GM23248 (cell line): Measurements from ENCODE around the gene CCDC146. TPM values are rescaled to one million over a fixed set of nuclear protein-coding genes. Genes with fewer than 3 reads are reported as not detected.
A peak's percentile ranks its signal among the peaks of the same experiment; 100 is the strongest.

Source experiments
- DNase-seq: peaks from one replicate; pipeline ENCODE4 v3.0.0-alpha.2; 2015
- H2AFZ ChIP-seq: fragments of 200-600 bp; sonication (generic); 2 replicates; pipeline ENCODE4 v1.6.1; 2016; ENCODE audit warnings: antibody characterized with exemption
- H3F3A ChIP-seq: fragments of 200-600 bp; sonication (generic); 2 replicates; pipeline ENCODE4 v1.6.1; 2016; ENCODE audit warnings: mild to moderate bottlenecking, antibody characterized with exemption, mixed run types; ENCODE audit not compliant: insufficient read depth
- H3K27ac ChIP-seq: fragments of 200-600 bp; sonication (generic); 2 replicates; pipeline ENCODE4 v1.5.1; 2016; ENCODE audit warnings: mild to moderate bottlenecking
- H3K27me3 ChIP-seq: fragments of 200-600 bp; sonication (generic); replicated peaks from 2 replicates; pipeline ENCODE4 v1.6.1; 2016; ENCODE audit warnings: mild to moderate bottlenecking; ENCODE audit not compliant: insufficient read depth
- H3K36me3 ChIP-seq: fragments of 200-600 bp; sonication (generic); 2 replicates; pipeline ENCODE4 v1.6.1; 2016; ENCODE audit warnings: low read depth, mild to moderate bottlenecking
- H3K4me1 ChIP-seq: fragments of 200-600 bp; sonication (generic); 2 replicates; pipeline ENCODE4 v1.6.1; 2016; ENCODE audit warnings: mild to moderate bottlenecking; ENCODE audit not compliant: insufficient read depth
- H3K4me2 ChIP-seq: fragments of 200-600 bp; sonication (generic); one replicate; pipeline ENCODE4 v1.6.1; 2016; ENCODE audit warnings: mild to moderate bottlenecking; ENCODE audit not compliant: unreplicated experiment
- H3K4me3 ChIP-seq: fragments of 200-600 bp; sonication (generic); 2 replicates; pipeline ENCODE4 v1.5.1; 2016; ENCODE audit warnings: mild to moderate bottlenecking
- H3K79me2 ChIP-seq: fragments of 200-600 bp; sonication (generic); 2 replicates; pipeline ENCODE4 v1.6.1; 2016; ENCODE audit warnings: mild to moderate bottlenecking; ENCODE audit not compliant: insufficient read depth
- H3K9ac ChIP-seq: fragments of 200-600 bp; sonication (generic); 2 replicates; pipeline ENCODE4 v1.6.1; 2016; ENCODE audit warnings: mild to moderate bottlenecking
- H3K9me2 ChIP-seq: fragments of 200-600 bp; sonication (generic); 2 replicates; pipeline ENCODE4 v1.6.1; 2016; ENCODE audit warnings: mixed run types, mild to moderate bottlenecking, moderate library complexity; ENCODE audit not compliant: insufficient read depth
- H3K9me3 ChIP-seq: fragments of 200-600 bp; sonication (generic); one replicate; pipeline ENCODE4 v1.6.1; 2017; ENCODE audit warnings: low read depth
- H4K20me1 ChIP-seq: fragments of 200-600 bp; sonication (generic); 2 replicates; pipeline ENCODE4 v1.6.0; 2016; ENCODE audit not compliant: insufficient read depth
- EZH2 ChIP-seq: fragments of 200-600 bp; sonication (generic); IDR thresholded peaks from 2 replicates; pipeline ENCODE4 v1.6.1; 2018; ENCODE audit warnings: antibody characterized with exemption, mild to moderate bottlenecking; ENCODE audit not compliant: insufficient read depth, poor library complexity, severe bottlenecking
- EZH2phosphoT487 ChIP-seq: fragments of 200-600 bp; sonication (generic); IDR thresholded peaks from 2 replicates; pipeline ENCODE4 v1.6.1; 2018; ENCODE audit warnings: antibody characterized with exemption, moderate library complexity, mild to moderate bottlenecking, low read depth; ENCODE audit not compliant: insufficient read depth
- WGBS, 2 experiments: methylation state at CpG; one replicate each; pipeline ENCODE4 v1.1.6; 2015 to 2017; ENCODE audit warnings: low lambda C conversion rate in 2 of 2, low coverage in 1 of 2; ENCODE audit errors: missing lambda C conversion rate in 2 of 2; 5-methylcytosine and 5-hydroxymethylcytosine counted together
- in situ Hi-C: fragments of 300-500 bp; cut with MboI; formaldehyde crosslinking; loops from 2 replicates; pipeline ENCODE4 v1.15.0; 2020
- polyA plus RNA-seq: library from polyadenylated mRNA; unstranded; fragments of >200 nt; fragmentation: Nextera tagmentation; extraction: Ambion mirVana; gene quantifications from 2 replicates; pipeline ENCODE4 v1.2.1, GENCODE V29; 2016
- total RNA-seq: library from RNA; depleted of rRNA; stranded (reverse); fragments of >200 nt; shearing (Covaris generic); gene quantifications from 2 replicates; pipeline ENCODE4 v1.2.3, GENCODE V29; 2014

Gene CCDC146
- total and polyA plus RNA-seq, 2 experiments from 2014 or later, result 0.32 to 0.78 TPM

- H3K4me2 ChIP-seq, result no peak overlapping the region
- 61 to 63% methylated on average over 4 of the region's 4 CpGs for WGBS, 2 experiments
Observed at GRCh38 chr7:77197141-77197540, 74.7 kb downstream of the CCDC146 start.

GRCh38 chr7:77199013-77199966 is 76.9 kb downstream of the CCDC146 start, which contains the start of gene FGL2:
TSS of gene FGL2 (minus strand) at chr7:77199819. CDS start at chr7:77199793, 26 bp downstream.
- DNase-seq, result peak; percentile 90
- Histone ChIP-seq H3F3A (no peaks in the 10 kb centered on the region), H3K27ac (no peak within 1 kb of the TSS), H3K79me2 (no peaks in the 10 kb centered on the region), H4K20me1 (no peaks in the 10 kb centered on the region), H3K4me2 (peak within 1 kb of the TSS; percentile 90), H3K27me3 (no peaks in the 10 kb centered on the region), H3K9ac (peak within 1 kb of the TSS; percentile 26), H3K36me3 (no peaks in the 10 kb centered on the region), H3K9me3 (no peaks in the 10 kb centered on the region), H3K4me1 (no peaks in the 10 kb centered on the region; the same call in none of the 2 replicates), H2AFZ (peak within 1 kb of the TSS; percentile 80), H3K4me3 (peak within 1 kb of the TSS; percentile 67), H3K9me2 (no peaks in the 10 kb centered on the region)
- no peak for TF ChIP-seq EZH2phosphoT487
- no peak for TF ChIP-seq EZH2
- 3 to 4% methylated on average over 15 of the region's 15 CpGs for WGBS, 2 experiments
- in situ Hi-C loops, result no loop called here

More at GRCh38 chr7:77197141-77197540, 74.7 kb downstream of the CCDC146 start:
- H4K20me1 ChIP-seq, result no peaks in the 10 kb centered on the region
- no peaks in the 10 kb centered on the region for H3K27me3 ChIP-seq
- no peak overlapping the region for H2AFZ ChIP-seq
- H3K4me3 ChIP-seq, result no peak overlapping the region
- no peaks in the 10 kb centered on the region for H3K9me2 ChIP-seq
- H3K9me3 ChIP-seq, result no peaks in the 10 kb centered on the region
- no peak for TF ChIP-seq EZH2phosphoT487
- no peak for TF ChIP-seq EZH2
- in situ Hi-C loops, result no loop called here
- no peak for DNase-seq
- no peaks in the 10 kb centered on the region for H3F3A ChIP-seq
- H3K9ac ChIP-seq, result no peak overlapping the region
- H3K79me2 ChIP-seq, result no peaks in the 10 kb centered on the region
- no peak overlapping the region for H3K27ac ChIP-seq
- no peaks in the 10 kb centered on the region; the same call in none of the 2 replicates for H3K4me1 ChIP-seq
- no peaks in the 10 kb centered on the region for H3K36me3 ChIP-seq

GRCh38 chr7:77200542-77200941 is 78.1 kb downstream of the CCDC146 start:
- H2AFZ ChIP-seq, result 0 out of 2 replicates have a peak overlapping the region, but pooled peaks have one; percentile 80
- H3K79me2 ChIP-seq, result no peaks in the 10 kb centered on the region
- in situ Hi-C loops, result no loop called here
- no peaks in the 10 kb centered on the region for H4K20me1 ChIP-seq
- no peaks in the 10 kb centered on the region for H3K9me2 ChIP-seq
- WGBS, 2 experiments, result 65 to 67% methylated on average over 2 of the region's 2 CpGs
- DNase-seq, result no peak
- no peaks in the 10 kb centered on the region for H3K27me3 ChIP-seq
- peaks cover 1% of the 10 kb centered on the region for H3K4me1 ChIP-seq
- no peak overlapping the region for H3K4me2 ChIP-seq
- H3F3A ChIP-seq, result no peaks in the 10 kb centered on the region
- H3K9me3 ChIP-seq, result no peaks in the 10 kb centered on the region
- TF ChIP-seq EZH2 (no peak), EZH2phosphoT487 (no peak)
- no peak overlapping the region for H3K4me3 ChIP-seq
- H3K27ac ChIP-seq, result no peak overlapping the region
- no peak overlapping the region for H3K9ac ChIP-seq
- H3K36me3 ChIP-seq, result no peaks in the 10 kb centered on the region

DNA sequence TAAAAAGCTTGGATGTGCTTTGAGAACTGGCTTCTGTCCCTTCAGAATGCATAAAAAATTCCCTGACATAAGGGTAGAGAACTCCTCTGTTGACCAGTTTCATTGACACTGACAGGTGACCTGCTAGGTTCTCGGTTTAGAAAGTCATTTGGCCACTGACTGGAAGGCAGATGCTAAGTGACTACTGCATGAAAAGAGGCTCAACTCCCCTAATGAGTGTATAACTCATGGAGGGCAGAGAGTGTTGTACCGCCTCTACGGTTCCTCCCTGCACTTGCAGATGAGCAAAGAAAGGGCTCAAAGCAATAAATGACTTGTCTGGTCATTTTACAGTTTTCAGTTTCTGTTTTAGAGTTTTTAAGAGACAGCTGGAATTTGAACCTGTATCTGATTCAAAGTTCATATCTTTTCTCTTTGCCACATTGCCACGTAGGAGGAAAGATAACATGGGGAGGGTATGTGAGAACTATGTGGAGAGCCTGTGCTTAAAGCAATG is 80.1 kb downstream of the CCDC146 start:
- in situ Hi-C loops, result no loop called here
- Histone ChIP-seq H3K36me3 (no peaks in the 10 kb centered on the region), H3K4me1 (peaks cover 8% of the 10 kb centered on the region), H3F3A (no peaks in the 10 kb centered on the region), H3K79me2 (no peaks in the 10 kb centered on the region), H3K9ac (no peak overlapping the region), H3K27ac (no peak overlapping the region), H3K4me3 (no peak overlapping the region), H4K20me1 (no peaks in the 10 kb centered on the region), H3K9me2 (no peaks in the 10 kb centered on the region), H2AFZ (no peak overlapping the region), H3K27me3 (no peaks in the 10 kb centered on the region), H3K4me2 (no peak overlapping the region), H3K9me3 (no peaks in the 10 kb centered on the region)
- TF ChIP-seq EZH2phosphoT487 (no peak), EZH2 (no peak)
- WGBS, 2 experiments, result 29 to 38% methylated on average over 4 of the region's 4 CpGs
- DNase-seq, result no peak
